Astrocyte (in vitro differentiated cells and primary cell): Measurements from ENCODE around the gene SLC29A4. TPM values are rescaled to one million over a fixed set of nuclear protein-coding genes. Genes with fewer than 3 reads are reported as not detected.
"Not testable (repeated sequence)": the region's sequence is repeated elsewhere in the genome, so short reads cannot be mapped to it uniquely, and the experiment has no call there.

ENCODE experiments used
- DNase-seq: peaks from one replicate; pipeline ENCODE4 v3.0.0-alpha.2; 2010; ENCODE audit warnings: low read depth
- FAIRE-seq: peaks from 2 replicates; lab custom pipeline; 2011; peaks lifted over from hg19 to GRCh38; lab: Jason Lieb, UNC
- H2AFZ ChIP-seq: 2 replicates; pipeline ENCODE4 v1.6.0; 2012; ENCODE audit warnings: low read depth, low read length, inconsistent platforms
- H3K27ac ChIP-seq: 2 replicates; pipeline ENCODE4 v1.5.1; 2011; ENCODE audit warnings: low read depth, low read length, inconsistent platforms
- H3K27me3 ChIP-seq: 2 replicates; pipeline ENCODE4 v1.6.0; 2011; ENCODE audit warnings: low read length, inconsistent platforms; ENCODE audit not compliant: insufficient read depth
- H3K36me3 ChIP-seq: 2 replicates; pipeline ENCODE4 v1.5.1; 2011; ENCODE audit warnings: low read length, inconsistent platforms; ENCODE audit not compliant: insufficient read depth
- H3K4me1 ChIP-seq: 2 replicates; pipeline ENCODE4 v1.5.1; 2011; ENCODE audit warnings: low read length, inconsistent platforms; ENCODE audit not compliant: insufficient read depth
- H3K4me2 ChIP-seq: 2 replicates; pipeline ENCODE4 v1.6.0; 2012; ENCODE audit warnings: low read length, inconsistent platforms
- H3K4me3 ChIP-seq: 2 replicates; pipeline ENCODE4 v1.5.1; 2011; ENCODE audit warnings: low read depth, mild to moderate bottlenecking, low read length, inconsistent platforms; ENCODE audit not compliant: insufficient read depth
- H3K79me2 ChIP-seq: 2 replicates; pipeline ENCODE4 v1.6.0; 2012; ENCODE audit warnings: mild to moderate bottlenecking, low read length, inconsistent platforms; ENCODE audit not compliant: insufficient read depth
- H3K9ac ChIP-seq: 2 replicates; pipeline ENCODE4 v1.6.0; 2012; ENCODE audit warnings: mild to moderate bottlenecking, low read length, inconsistent platforms
- H3K9me3 ChIP-seq: 2 replicates; pipeline ENCODE4 v1.5.1; 2012; ENCODE audit warnings: low read depth, mild to moderate bottlenecking, low read length, inconsistent platforms; ENCODE audit not compliant: insufficient read depth
- H4K20me1 ChIP-seq: 2 replicates; pipeline ENCODE4 v1.6.0; 2012; ENCODE audit warnings: low read length, inconsistent platforms; ENCODE audit not compliant: insufficient read depth
- H3K27ac Mint-ChIP-seq: one replicate; pipeline ENCODE4 v1.8.0; 2021; ENCODE audit warnings: mild to moderate bottlenecking, mixed read lengths; ENCODE audit not compliant: unreplicated experiment
- H3K27me3 Mint-ChIP-seq: one replicate; pipeline ENCODE4 v1.8.0; 2021; ENCODE audit warnings: low read depth, mixed read lengths; ENCODE audit not compliant: unreplicated experiment
- H3K36me3 Mint-ChIP-seq: one replicate; pipeline ENCODE4 v1.8.0; 2021; ENCODE audit warnings: low read depth, mixed read lengths; ENCODE audit not compliant: unreplicated experiment
- H3K4me1 Mint-ChIP-seq: one replicate; pipeline ENCODE4 v1.8.0; 2021; ENCODE audit warnings: low read depth, mixed read lengths; ENCODE audit not compliant: unreplicated experiment
- H3K4me3 Mint-ChIP-seq: one replicate; pipeline ENCODE4 v1.8.0; 2021; ENCODE audit warnings: mild to moderate bottlenecking, moderate library complexity, mixed read lengths; ENCODE audit not compliant: unreplicated experiment
- H3K9me3 Mint-ChIP-seq: one replicate; pipeline ENCODE4 v1.8.0; 2021; ENCODE audit warnings: mild to moderate bottlenecking, mixed read lengths; ENCODE audit not compliant: unreplicated experiment
- CTCF ChIP-seq: IDR thresholded peaks from 2 replicates; pipeline ENCODE4 v1.5.1; 2011; ENCODE audit warnings: low read depth, mild to moderate bottlenecking, inconsistent platforms, low read length, moderate library complexity; ENCODE audit not compliant: insufficient read depth
- EZH2 ChIP-seq: IDR thresholded peaks from 2 replicates; pipeline ENCODE4 v1.6.1; 2012; ENCODE audit warnings: mild to moderate bottlenecking, low read length, inconsistent platforms; ENCODE audit not compliant: insufficient read depth
- total RNA-seq: library from RNA; stranded (reverse); gene quantifications from 2 replicates; pipeline ENCODE4 v1.2.1, GENCODE V29; 2021

SLC29A4 gene
- total RNA-seq, 1 donor from 2014 or later = 8.2 TPM

GRCh38 chr7:5266191-5267028 is 16.3 kb upstream of the SLC29A4 start:
- no peaks in the 10 kb centered on the region for H3K36me3 Mint-ChIP-seq
- H3K4me1 ChIP-seq = no peaks in the 10 kb centered on the region
- H3K27me3 Mint-ChIP-seq = peaks cover 21% of the 10 kb centered on the region
- H3K9me3 Mint-ChIP-seq = peaks cover 2% of the 10 kb centered on the region
- TF ChIP-seq CTCF = no peak
- no peak for TF ChIP-seq EZH2
- H3K4me3 ChIP-seq = no peak overlapping the region
- H3K4me2 ChIP-seq = no peak overlapping the region
- H3K9ac ChIP-seq = no peak overlapping the region
- peaks cover 5% of the 10 kb centered on the region for H3K4me1 Mint-ChIP-seq
- no peaks in the 10 kb centered on the region for H3K79me2 ChIP-seq
- H4K20me1 ChIP-seq = no peaks in the 10 kb centered on the region
- H3K27ac ChIP-seq = no peak overlapping the region
- peaks cover 2% of the 10 kb centered on the region for H3K27me3 ChIP-seq
- no peak overlapping the region for H3K4me3 Mint-ChIP-seq
- FAIRE-seq (no peak), DNase-seq (no peak)
- H3K9me3 ChIP-seq = no peaks in the 10 kb centered on the region
- H3K27ac Mint-ChIP-seq = no peak overlapping the region
- no peaks in the 10 kb centered on the region for H3K36me3 ChIP-seq
- no peak overlapping the region for H2AFZ ChIP-seq

DNA sequence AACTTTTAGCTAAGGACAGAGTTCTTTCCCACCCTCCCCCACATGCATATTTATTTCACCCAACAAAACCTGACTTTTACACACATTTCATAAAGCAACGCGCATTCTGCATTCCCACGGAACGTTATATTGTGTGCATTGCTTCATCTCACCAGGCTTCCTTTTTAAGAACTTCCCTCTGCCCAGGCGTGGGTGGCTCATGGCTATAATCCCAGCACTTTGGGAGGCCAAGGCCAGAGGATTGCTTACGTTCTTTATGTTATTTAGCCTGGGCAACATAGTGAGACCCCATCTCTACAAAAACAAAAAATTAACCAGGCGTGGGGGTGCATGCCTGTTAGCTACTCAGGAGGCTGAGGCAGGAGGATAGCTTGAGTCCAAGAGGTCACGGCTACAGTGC is 14.9 kb upstream of the SLC29A4 start:
- not testable (repeated sequence) for H3K9ac ChIP-seq, H4K20me1 ChIP-seq, H3K4me2 ChIP-seq, DNase-seq, H3K4me1 ChIP-seq, H3K4me3 ChIP-seq, H3K27me3 ChIP-seq, H3K36me3 ChIP-seq, H3K27ac Mint-ChIP-seq, H2AFZ ChIP-seq, H3K36me3 Mint-ChIP-seq, H3K27ac ChIP-seq, FAIRE-seq, H3K4me3 Mint-ChIP-seq, H3K9me3 Mint-ChIP-seq, H3K79me2 ChIP-seq, H3K9me3 ChIP-seq, H3K4me1 Mint-ChIP-seq
- peaks cover 17% of the 10 kb centered on the region for H3K27me3 Mint-ChIP-seq

GRCh38 chr7:5269992-5270657 is 12.6 kb upstream of the SLC29A4 start:
- H3K4me1 Mint-ChIP-seq, FAIRE-seq: not testable (repeated sequence)

More at GRCh38 chr7:5269992-5270657, 12.6 kb upstream of the SLC29A4 start:
- not testable (repeated sequence) for H3K9ac ChIP-seq, H3K9me3 ChIP-seq, H3K4me3 ChIP-seq, H3K4me1 ChIP-seq, H3K9me3 Mint-ChIP-seq, H3K27ac Mint-ChIP-seq, H2AFZ ChIP-seq, H3K27me3 ChIP-seq, DNase-seq, H3K36me3 Mint-ChIP-seq, H3K4me3 Mint-ChIP-seq, H3K36me3 ChIP-seq, H3K27ac ChIP-seq, H4K20me1 ChIP-seq, H3K4me2 ChIP-seq, H3K79me2 ChIP-seq
- H3K27me3 Mint-ChIP-seq = peaks cover 20% of the 10 kb centered on the region
